IMR-90 (cell line): ENCODE results near the gene INTS15. TPM values are rescaled to one million over a fixed set of nuclear protein-coding genes. Genes with fewer than 3 reads are reported as not detected.

Experiments
- ATAC-seq: fragments of 200-7000 bp; cut with Tn5 transposase; 2 replicates; pipeline ENCODE4 v1.9.1; 2020; ENCODE audit warnings: low read depth, mild to moderate bottlenecking, moderate library complexity
- BruUV-seq: library from RNA; stranded (reverse); fragments of 400-500 nt; replicated peaks from 2 replicates; lab custom pipeline; 2021; lab: Mats Ljungman, UMichigan
- CTCF ChIA-PET: fragments of 300-600 bp; formaldehyde crosslinking; extraction: SDS; loops from one replicate; lab custom pipeline; 2021; ENCODE audit warnings: antibody characterized with exemption; lab: Yijun Ruan, JAX
- POLR2A ChIA-PET: fragments of 300-600 bp; sonication (Branson Sonifier 250); formaldehyde crosslinking; loops from one replicate; lab custom pipeline; 2022; ENCODE audit warnings: antibody characterized with exemption; ENCODE audit not compliant: unreplicated experiment; lab: Charles Lee
- DNase-seq: peaks from one replicate; pipeline ENCODE4 v3.0.0; 2013
- H2AFZ ChIP-seq: replicated peaks from 2 replicates; pipeline ENCODE3; 2013; ENCODE audit warnings: low read length, mild to moderate bottlenecking; ENCODE audit not compliant: poor library complexity
- H2AK5ac ChIP-seq: 2 replicates; pipeline ENCODE4 v1.6.1; 2013; ENCODE audit warnings: low read depth, low read length, inconsistent platforms
- H2AK9ac ChIP-seq: replicated peaks from 2 replicates; pipeline ENCODE3; 2013; ENCODE audit warnings: mild to moderate bottlenecking, low read depth, low read length, moderate library complexity; ENCODE audit not compliant: poor library complexity
- H2BK120ac ChIP-seq: 2 replicates; pipeline ENCODE4 v1.6.1; 2013; ENCODE audit warnings: low read depth, low read length, inconsistent platforms
- H2BK15ac ChIP-seq: 3 replicates; pipeline ENCODE4 v1.6.1; 2013; ENCODE audit warnings: low read depth, low read length, inconsistent platforms
- H2BK20ac ChIP-seq: 2 replicates; pipeline ENCODE4 v1.6.1; 2013; ENCODE audit warnings: low read depth, mild to moderate bottlenecking, inconsistent platforms, low read length, moderate library complexity
- H2BK5ac ChIP-seq: 2 replicates; pipeline ENCODE4 v1.6.1; 2013; ENCODE audit warnings: mild to moderate bottlenecking, low read depth, low read length, inconsistent platforms; ENCODE audit not compliant: poor library complexity, severe bottlenecking
- H3K14ac ChIP-seq: replicated peaks from 2 replicates; pipeline ENCODE4 v1.6.1; 2013; ENCODE audit warnings: low read depth, low read length, inconsistent platforms
- H3K18ac ChIP-seq: 2 replicates; pipeline ENCODE4 v1.6.1; 2013; ENCODE audit warnings: low read depth, low read length, control low read depth
- H3K23ac ChIP-seq: 2 replicates; pipeline ENCODE4 v1.6.1; 2013; ENCODE audit warnings: low read depth, low read length, inconsistent platforms
- H3K27ac ChIP-seq: 2 replicates; pipeline ENCODE4 v1.5.1; 2013; ENCODE audit warnings: mild to moderate bottlenecking, control low read depth, low read length; ENCODE audit not compliant: insufficient read depth
- H3K27me3 ChIP-seq: 2 replicates; pipeline ENCODE4 v1.6.1; 2013; ENCODE audit warnings: low read length; ENCODE audit not compliant: control insufficient read depth, insufficient read depth
- H3K36me3 ChIP-seq: 2 replicates; pipeline ENCODE4 v1.6.1; 2013; ENCODE audit warnings: low read length, mixed read lengths; ENCODE audit not compliant: control insufficient read depth, insufficient read depth
- H3K4ac ChIP-seq: 2 replicates; pipeline ENCODE4 v1.6.1; 2013; ENCODE audit warnings: low read depth, low read length, inconsistent platforms
- H3K4me1 ChIP-seq: 2 replicates; pipeline ENCODE4 v1.6.1; 2013; ENCODE audit warnings: low read length, mixed read lengths; ENCODE audit not compliant: control insufficient read depth, insufficient read depth
- H3K4me2 ChIP-seq: 2 replicates; pipeline ENCODE4 v1.6.1; 2013; ENCODE audit warnings: low read depth, mild to moderate bottlenecking, control low read depth, low read length, moderate library complexity
- H3K4me3 ChIP-seq: 2 replicates; pipeline ENCODE4 v1.5.1; 2013; ENCODE audit warnings: low read depth, mild to moderate bottlenecking, control low read depth, low read length, moderate library complexity; ENCODE audit not compliant: insufficient read depth
- H3K56ac ChIP-seq: 2 replicates; pipeline ENCODE4 v1.6.1; 2013; ENCODE audit warnings: low read length, inconsistent platforms; ENCODE audit not compliant: insufficient read depth; ENCODE audit errors: extremely low read depth
- H3K79me1 ChIP-seq, 2 experiments: 2 replicates each; pipeline ENCODE4 v1.6.1; 2013; ENCODE audit warnings: low read length in 2 of 2, inconsistent platforms in 1 of 2, low read depth in 1 of 2
- H3K9ac ChIP-seq: 2 replicates; pipeline ENCODE4 v1.6.1; 2013; ENCODE audit warnings: low read depth, low read length, control low read depth
- H3K9me1 ChIP-seq: 2 replicates; pipeline ENCODE4 v1.6.1; 2013; ENCODE audit warnings: low read length, inconsistent platforms; ENCODE audit not compliant: insufficient read depth
- H3K9me3 ChIP-seq: 2 replicates; pipeline ENCODE4 v1.6.1; 2013; ENCODE audit warnings: low read length; ENCODE audit not compliant: control insufficient read depth, insufficient read depth
- H4K20me1 ChIP-seq: 2 replicates; pipeline ENCODE4 v1.6.1; 2013; ENCODE audit warnings: low read length, inconsistent platforms; ENCODE audit not compliant: insufficient read depth
- H4K5ac ChIP-seq: 2 replicates; pipeline ENCODE4 v1.6.1; 2013; ENCODE audit warnings: mild to moderate bottlenecking, low read depth, low read length, control low read depth
- H4K8ac ChIP-seq, 2 experiments: 2 replicates each; pipeline ENCODE4 v1.6.1; 2013; ENCODE audit warnings: low read depth in 2 of 2, low read length in 2 of 2, control low read depth in 1 of 2, inconsistent platforms in 1 of 2
- H4K91ac ChIP-seq: 2 replicates; pipeline ENCODE4 v1.6.1; 2013; ENCODE audit warnings: low read depth, low read length, inconsistent platforms; ENCODE audit not compliant: insufficient read depth
- POLR2A ChIP-seq: IDR thresholded peaks from 2 replicates; pipeline ENCODE4 v1.6.1; 2012; ENCODE audit warnings: mild to moderate bottlenecking, low read depth, low read length
- RCOR1 ChIP-seq: IDR thresholded peaks from 2 replicates; pipeline ENCODE4 v1.6.1; 2012; ENCODE audit warnings: mild to moderate bottlenecking, low read length, improper control_type of control experiment; ENCODE audit not compliant: insufficient replicate concordance
- RFX5 ChIP-seq: IDR thresholded peaks from 2 replicates; pipeline ENCODE4 v1.8.0; 2012; ENCODE audit warnings: low read depth, mild to moderate bottlenecking, low read length, moderate library complexity
- WGBS, 2 experiments: methylation state at CpG; one replicate each; pipeline versions ENCODE4 v1.1.5 to v1.1.7; 2013; ENCODE audit warnings: missing lambda C conversion rate in 2 of 2; ENCODE audit not compliant: insufficient read length in 1 of 2; ENCODE audit errors: extremely low coverage in 2 of 2; 5-methylcytosine and 5-hydroxymethylcytosine counted together
- dilution Hi-C: fragments of 300-500 bp; cut with HindIII; formaldehyde crosslinking; loops from one replicate; pipeline ENCODE4 v1.14.3; 2018; ENCODE audit warnings: low sequenced_read_pairs; ENCODE audit not compliant: unreplicated experiment
- in situ Hi-C: fragments of 300-500 bp; cut with MboI; formaldehyde crosslinking; loops from 3 replicates; pipeline ENCODE4 v1.14.3; 2019; ENCODE audit warnings: low sequenced_read_pairs, inconsistent platforms, mixed read lengths
- intact Hi-C: fragments of 100-400 bp; cut with micrococcal nuclease; formaldehyde crosslinking; loops from 2 replicates; pipeline ENCODE4 v1.10.0; 2022
- polyA plus RNA-seq, 3 experiments: library from polyadenylated mRNA; depleted of rRNA; stranded (reverse); fragments of >200 nt; gene quantifications; 2 replicates each; pipeline ENCODE4 v1.2.3, GENCODE V29; 2012; ENCODE audit warnings: low replicate concordance in 1 of 3
- total RNA-seq: library from RNA; depleted of rRNA; stranded (reverse); fragments of >200 nt; gene quantifications from 2 replicates; pipeline ENCODE4 v1.2.3, GENCODE V29; 2012

INTS15 gene
- total and polyA plus RNA-seq, 2 of the 4 experiments (the other 2 are of a cell fraction), result 7.0 to 20.8 TPM

- BruUV-seq, result no TSS peak
- no peak for TF ChIP-seq RFX5
- TF ChIP-seq RCOR1, result no peak
- no peak for TF ChIP-seq POLR2A
- no peak overlapping the region for H2AK5ac ChIP-seq
- H2BK20ac ChIP-seq, result no peak overlapping the region
- H2BK120ac ChIP-seq, result no peak overlapping the region
- H3K14ac ChIP-seq, result no peak overlapping the region
- no peak overlapping the region for H4K5ac ChIP-seq
- ATAC-seq, result no peak
- CTCF ChIA-PET, result no interaction called here
- H3K9ac ChIP-seq, result no peak overlapping the region
- no peak overlapping the region for H3K23ac ChIP-seq
- H3K4ac ChIP-seq, result no peak overlapping the region
- dilution Hi-C loops (no loop called here), intact Hi-C loops (no loop called here), in situ Hi-C loops (no loop called here)
- H4K91ac ChIP-seq, result no peak overlapping the region
- H3K4me3 ChIP-seq, result no peak overlapping the region
- WGBS, 2 experiments, result 93% methylated on average over 2 of the region's 10 CpGs; no CpG with 5 or more reads in 1 of the 2 experiments
- H3K79me1 ChIP-seq, result peaks cover 12 to 38% of the 10 kb centered on the region in 2 experiments
- no peak overlapping the region for H3K4me2 ChIP-seq
- no peak overlapping the region for H4K8ac ChIP-seq
- H2AFZ ChIP-seq, result no peak overlapping the region
- H3K27ac ChIP-seq, result no peak overlapping the region
- H3K18ac ChIP-seq, result no peak overlapping the region
- POLR2A ChIA-PET, result no interaction called here
- peaks cover 7% of the 10 kb centered on the region; the same call in 1 of the 2 replicates for H3K9me3 ChIP-seq
- peaks cover 74% of the 10 kb centered on the region for H3K36me3 ChIP-seq
- H3K4me1 ChIP-seq, result no peaks in the 10 kb centered on the region
- no peaks in the 10 kb centered on the region for H3K27me3 ChIP-seq
- no peak overlapping the region for H2BK15ac ChIP-seq
- H3K9me1 ChIP-seq, result peaks cover 6% of the 10 kb centered on the region; the same call in 1 of the 2 replicates
- H3K56ac ChIP-seq, result no peak overlapping the region
- DNase-seq, result no peak
- peaks cover 11% of the 10 kb centered on the region; the same call in 1 of the 2 replicates for H4K20me1 ChIP-seq
- H2AK9ac ChIP-seq, result no peak overlapping the region
- no peak overlapping the region for H2BK5ac ChIP-seq
Observed at GRCh38 chr7:6644728-6645127, 54.9 kb downstream of the INTS15 start.
